GM18870 (cell line): ENCODE measurements around the gene ZNF547.

Source experiments
- ATAC-seq: cut with Tn5 transposase; IDR thresholded peaks from one replicate; pipeline ENCODE4 v1.9.1; 2021; ENCODE audit warnings: moderate library complexity; ENCODE audit not compliant: unreplicated experiment

ZNF547 gene

GRCh38 chr19:57362997-57363687, at the start of gene ZNF547, which contains the start of gene TRAPPC2B:
TSS of gene ZNF547 (plus strand) at chr19:57363551. CDS start at chr19:57368556, 5,005 bp downstream.
TSS of gene TRAPPC2B (plus strand) at chr19:57363551. CDS start at chr19:57364834, 1,283 bp downstream.
- ATAC-seq, result peak; percentile 89

DNA sequence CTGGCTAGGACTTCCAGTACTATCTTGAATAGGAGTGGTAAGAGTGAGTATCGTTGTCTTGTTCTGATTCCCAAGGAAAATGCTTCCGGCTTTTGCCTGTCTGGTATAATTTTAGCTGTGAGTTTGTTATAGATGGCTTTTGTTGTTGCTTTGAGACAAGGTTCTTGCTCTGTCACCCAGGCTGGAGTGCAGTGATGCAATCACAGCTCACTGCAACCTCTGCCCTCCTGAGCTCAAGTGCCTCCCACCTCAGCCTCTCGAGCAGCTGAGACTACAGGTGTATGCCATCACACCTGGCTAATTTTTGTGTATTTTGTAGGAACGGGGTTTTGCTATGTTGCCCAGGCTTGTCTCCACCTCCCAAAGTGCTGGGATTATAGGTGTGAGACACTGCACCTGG, 49.2 kb upstream of the ZNF547 start:
- ATAC-seq, result no peak

DNA sequence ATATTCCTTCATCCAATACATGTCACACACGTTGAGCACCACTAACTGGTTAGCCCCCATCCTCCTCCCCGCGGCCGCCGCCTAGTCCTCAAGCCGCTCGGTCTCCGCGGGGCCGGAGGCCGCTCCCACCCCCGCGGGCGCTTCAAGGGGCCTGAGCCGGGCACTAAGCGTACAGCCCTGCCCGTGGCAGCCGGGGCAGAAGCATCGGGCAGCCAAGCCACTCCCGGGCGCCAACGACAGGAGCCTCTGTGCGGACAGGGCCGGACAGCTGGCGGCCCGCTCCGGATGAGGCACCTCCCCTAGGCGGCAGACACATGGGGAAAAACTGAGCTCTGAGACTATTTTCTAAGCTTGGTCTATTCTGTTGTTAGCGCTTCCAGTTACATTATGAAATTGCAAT, 45.8 kb upstream of the ZNF547 start:
- no peak for ATAC-seq

DNA sequence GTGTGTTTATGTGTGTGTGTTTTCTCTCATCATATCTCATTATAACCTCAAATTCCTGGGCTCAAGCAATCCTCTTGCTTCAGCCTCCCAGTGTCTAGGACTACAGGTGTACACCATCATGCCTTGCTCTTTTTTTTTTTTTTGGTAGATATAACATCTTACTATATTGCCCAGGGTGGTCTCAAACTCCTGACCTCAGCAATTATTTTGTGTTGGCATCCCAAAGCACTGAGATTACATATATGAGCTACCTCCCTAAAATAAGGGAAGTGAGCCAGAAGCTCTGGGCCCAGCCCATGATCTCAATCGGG, 43.5 kb upstream of the ZNF547 start:
- ATAC-seq, result no peak

DNA sequence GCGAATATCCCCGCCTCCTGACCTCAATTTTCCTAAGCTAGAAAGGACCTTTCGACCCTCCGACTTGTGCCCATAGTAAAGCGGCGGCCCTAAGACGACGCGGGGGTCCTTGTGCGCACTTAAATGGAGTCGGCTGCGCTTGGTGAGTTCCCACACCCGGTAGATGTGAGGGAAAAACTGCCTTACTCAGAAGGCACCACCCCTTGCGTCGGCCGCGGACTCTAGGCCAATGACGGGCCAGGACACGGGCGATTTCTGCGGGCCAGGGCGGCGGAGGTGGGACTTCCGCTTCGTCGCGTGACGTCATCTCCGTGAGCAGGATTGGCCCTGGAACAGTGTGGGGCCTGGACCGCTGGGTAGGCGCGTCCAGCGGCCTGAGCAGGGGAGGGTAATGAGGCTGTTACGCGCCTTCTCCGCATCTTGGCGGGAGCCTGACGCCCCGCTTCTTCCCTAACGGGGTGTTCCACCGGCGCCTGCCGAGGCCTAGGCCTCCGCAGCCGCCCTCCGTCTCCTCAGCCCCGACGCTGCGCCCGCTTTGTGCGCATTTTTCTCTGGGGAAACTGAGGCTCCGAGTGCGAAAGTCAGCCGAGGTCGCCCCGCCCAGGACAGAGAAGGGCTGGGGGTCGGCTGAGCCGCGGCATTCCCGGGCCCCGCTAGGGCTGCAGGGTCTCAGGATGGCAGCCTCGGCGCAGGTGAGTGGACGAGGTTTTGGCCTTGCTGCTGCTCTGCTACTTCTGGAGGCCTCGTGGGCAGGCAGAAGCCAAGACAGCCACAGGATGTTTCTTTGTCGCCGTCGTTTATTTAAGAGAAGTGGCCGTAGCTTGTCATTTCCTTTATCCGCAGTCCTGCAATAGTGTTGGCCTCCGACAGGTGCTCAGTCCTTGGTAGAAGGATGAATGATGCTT, 42.9 kb upstream of the ZNF547 start, which contains the start of gene ZNF543:
Gene ZNF543, plus strand, starts transcription at position 293 of the 905 bp plus-strand sequence. Its CDS starts 382 bp downstream, at position 675.
- ATAC-seq, result peak; percentile 88

DNA sequence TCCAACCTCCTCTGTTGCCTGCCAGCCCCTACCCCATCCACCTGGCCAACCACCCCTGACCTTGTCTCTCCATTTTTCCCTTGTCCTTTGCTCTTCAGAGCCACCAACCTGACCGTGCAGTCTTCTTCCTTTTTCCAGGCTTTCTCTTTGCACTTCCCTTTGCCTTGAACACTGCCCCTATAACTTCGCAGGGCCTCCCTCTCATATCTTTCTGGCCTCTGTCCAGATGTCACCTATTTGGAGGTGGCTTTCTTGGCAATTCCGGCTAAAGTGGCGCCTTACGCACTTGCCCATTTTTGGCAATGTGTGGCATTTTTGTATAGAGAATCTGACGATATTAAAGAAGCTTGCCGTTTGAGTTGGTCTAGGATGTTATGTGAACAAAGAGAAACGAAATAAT, 42.2 kb upstream of the ZNF547 start:
- ATAC-seq, result no peak

- no peak for ATAC-seq
Measured at GRCh38 chr19:57321751-57322150, 41.6 kb upstream of the ZNF547 start.

- ATAC-seq, result no peak
Measured at GRCh38 chr19:57324992-57325391, 38.4 kb upstream of the ZNF547 start.

- no peak for ATAC-seq
Measured at GRCh38 chr19:57327993-57328392, 35.4 kb upstream of the ZNF547 start.

- no peak for ATAC-seq
Measured at GRCh38 chr19:57334191-57334590, 29.2 kb upstream of the ZNF547 start.

GRCh38 chr19:57338877-57339276, 24.5 kb upstream of the ZNF547 start:
- ATAC-seq, result no peak

DNA sequence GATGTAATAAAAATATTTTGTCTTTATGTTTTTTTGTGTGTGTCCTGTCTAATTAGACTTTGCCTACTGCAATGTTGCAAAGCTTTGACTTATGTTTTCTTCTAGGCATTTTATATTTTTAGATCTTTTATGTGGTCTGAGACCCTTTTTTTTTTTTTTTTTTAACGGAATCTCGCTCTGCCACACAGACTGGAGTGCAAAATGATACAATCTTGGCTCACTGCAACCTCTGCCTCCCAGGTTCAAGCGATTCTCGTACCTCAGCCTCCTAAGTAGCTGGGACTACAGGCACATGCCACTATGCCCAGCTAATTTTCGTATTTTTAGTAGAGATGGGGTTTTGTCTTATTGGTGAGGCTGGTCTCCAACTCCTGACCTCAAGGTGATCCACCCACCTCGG, 20.8 kb upstream of the ZNF547 start:
- ATAC-seq, result no peak

DNA sequence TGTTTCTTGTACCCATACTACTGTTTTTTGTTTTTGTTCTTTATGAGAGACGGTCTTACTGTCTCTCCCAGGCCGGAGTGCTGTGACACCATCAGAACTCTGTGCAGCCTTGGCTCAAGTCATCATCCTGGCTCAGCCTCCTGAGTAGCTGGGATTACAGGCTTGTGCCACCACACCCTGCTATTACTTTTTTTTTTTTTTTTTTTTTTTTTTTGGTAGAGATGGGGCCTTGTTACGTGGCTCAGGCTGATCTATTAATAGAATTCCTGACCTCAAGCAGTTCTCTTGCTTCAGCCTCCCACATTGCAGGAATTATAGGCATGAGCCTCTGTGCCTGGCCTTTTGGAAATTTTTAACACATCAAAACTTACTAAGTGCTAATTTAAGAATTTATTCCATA, 15.2 kb upstream of the ZNF547 start:
- no peak for ATAC-seq

DNA sequence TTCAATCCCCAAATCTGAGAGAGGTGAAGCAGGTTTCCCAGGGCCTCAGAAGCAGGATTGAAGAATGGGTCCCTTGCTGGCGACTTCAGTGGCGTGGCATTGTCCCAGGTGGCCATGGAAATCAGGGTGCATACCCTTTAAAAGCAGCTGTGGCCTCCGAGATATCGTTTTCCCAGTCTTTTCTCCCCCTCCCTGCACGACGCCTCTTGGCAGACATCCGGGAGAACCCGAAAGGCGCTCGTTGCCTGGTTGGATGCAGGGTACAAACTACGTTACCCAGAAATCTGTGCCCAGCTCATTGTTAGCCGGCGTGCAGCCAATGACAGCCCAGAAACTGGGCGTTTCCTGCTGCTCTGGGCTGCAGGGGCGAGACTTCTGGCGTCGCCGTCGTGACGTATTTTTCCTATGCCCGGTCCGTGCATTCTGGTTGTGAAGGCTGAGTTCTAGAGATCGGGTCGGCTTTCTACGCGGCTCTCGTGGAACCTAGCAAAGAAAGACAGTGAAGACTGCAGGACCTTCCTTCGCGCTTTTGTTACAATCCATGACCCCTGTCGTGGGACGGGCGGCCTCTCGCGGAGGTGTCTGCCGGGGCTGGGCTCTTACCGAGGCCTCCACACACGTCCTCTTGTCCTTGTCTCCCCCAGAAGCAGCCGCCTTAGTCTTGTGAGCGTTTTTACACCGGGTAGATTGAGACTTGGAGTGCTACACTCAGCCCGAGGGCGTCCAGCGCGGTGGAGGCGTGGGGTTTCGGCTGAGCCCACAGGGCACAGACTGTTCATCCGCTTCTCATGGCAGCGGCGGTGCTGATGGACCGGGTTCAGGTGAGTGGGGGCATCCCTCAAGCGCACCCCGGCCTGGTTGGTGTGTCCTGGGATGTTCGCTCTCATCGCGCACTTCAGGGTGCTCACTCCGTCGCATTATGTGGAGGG, 12.2 kb upstream of the ZNF547 start, which contains the start of gene ZNF304:
Gene ZNF304, plus strand, starts transcription at position 395 of the 929 bp plus-strand sequence. Its CDS starts 394 bp downstream, at position 789.
- ATAC-seq, result peak; percentile 93

- ATAC-seq, result no peak
Measured at GRCh38 chr19:57351867-57352266, 11.5 kb upstream of the ZNF547 start.

DNA sequence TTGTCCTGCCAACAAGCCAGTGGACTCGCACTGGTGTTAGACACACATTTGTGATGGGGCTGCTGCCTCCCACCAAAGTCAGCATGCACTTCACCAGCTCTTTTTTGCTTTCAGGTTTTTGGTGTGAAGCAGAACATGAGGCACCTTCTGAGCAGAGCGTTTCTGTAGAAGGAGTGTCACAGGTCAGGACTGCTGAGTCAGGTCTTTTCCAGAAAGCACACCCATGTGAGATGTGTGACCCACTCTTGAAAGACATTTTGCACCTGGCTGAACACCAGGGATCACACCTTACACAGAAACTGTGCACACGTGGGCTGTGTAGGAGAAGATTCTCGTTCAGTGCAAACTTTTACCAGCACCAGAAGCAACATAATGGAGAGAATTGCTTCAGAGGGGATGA, 7.4 kb upstream of the ZNF547 start:
- no peak for ATAC-seq

GRCh38 chr19:57357406-57357805, 5.9 kb upstream of the ZNF547 start:
- ATAC-seq, result no peak

GRCh38 chr19:57359300-57359699, 4.1 kb upstream of the ZNF547 start:
- no peak for ATAC-seq

- no peak for ATAC-seq
Measured at GRCh38 chr19:57362419-57362818, 932 bp upstream of the ZNF547 start.

- no peak for ATAC-seq
Measured at GRCh38 chr19:57363688-57364181, 384 bp downstream of the ZNF547 start.

DNA sequence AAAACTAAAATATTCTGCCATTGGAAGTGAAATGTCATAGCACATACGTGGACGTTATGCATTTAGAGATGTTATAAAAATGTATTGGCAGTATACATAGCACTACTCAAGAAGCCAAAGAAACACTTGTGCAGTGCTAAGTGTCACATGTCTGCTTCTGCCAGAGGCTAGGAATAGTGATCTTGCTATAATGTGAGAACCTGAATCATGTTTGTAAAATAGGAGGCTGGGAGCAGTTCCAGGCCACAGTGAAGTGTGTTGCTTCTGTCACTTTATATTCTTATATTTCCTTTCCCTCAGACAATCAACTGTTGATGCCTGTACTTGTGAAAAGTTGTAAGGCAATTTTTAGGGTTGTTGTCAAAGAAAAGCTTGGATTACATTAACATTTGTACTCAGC, 3.4 kb downstream of the ZNF547 start:
- no peak for ATAC-seq
